Neural cell (in vitro differentiated cells): Measurements from ENCODE around the gene KDM8.

Experiments
- EP300 ChIP-seq: fragments of 450-650 bp; conservative IDR thresholded peaks from 2 replicates; pipeline ENCODE4 v1.6.1; 2014; ENCODE audit warnings: antibody characterized with exemption, mild to moderate bottlenecking, moderate library complexity; ENCODE audit not compliant: poor library complexity, severe bottlenecking
- EZH2 ChIP-seq: fragments of 200-600, 300-800 bp; shearing (Covaris generic), sonication (generic); IDR thresholded peaks from 2 replicates; pipeline ENCODE4 v1.6.1; 2014; ENCODE audit warnings: antibody characterized with exemption, low read length, borderline replicate concordance, mild to moderate bottlenecking; ENCODE audit not compliant: insufficient read depth, poor library complexity, severe bottlenecking
- POLR2AphosphoS5 ChIP-seq: IDR thresholded peaks from 2 replicates; pipeline ENCODE4 v1.6.1; 2012
- RAD21 ChIP-seq: fragments of 450-650 bp; conservative IDR thresholded peaks from 2 replicates; pipeline ENCODE4 v1.6.1; 2014; ENCODE audit warnings: antibody characterized with exemption, mild to moderate bottlenecking, moderate library complexity
- TF ChIP-seq, protein P1 (sequence below): fragments of 450-650 bp; IDR thresholded peaks from 2 replicates; pipeline ENCODE4 v1.5.1; 2014; ENCODE audit warnings: antibody characterized with exemption, mild to moderate bottlenecking, moderate library complexity; ENCODE audit not compliant: poor library complexity, severe bottlenecking
- TF ChIP-seq, protein P2 (sequence below): IDR thresholded peaks from 2 replicates; pipeline ENCODE4 v1.6.1; 2012; ENCODE audit warnings: borderline replicate concordance

DNA sequence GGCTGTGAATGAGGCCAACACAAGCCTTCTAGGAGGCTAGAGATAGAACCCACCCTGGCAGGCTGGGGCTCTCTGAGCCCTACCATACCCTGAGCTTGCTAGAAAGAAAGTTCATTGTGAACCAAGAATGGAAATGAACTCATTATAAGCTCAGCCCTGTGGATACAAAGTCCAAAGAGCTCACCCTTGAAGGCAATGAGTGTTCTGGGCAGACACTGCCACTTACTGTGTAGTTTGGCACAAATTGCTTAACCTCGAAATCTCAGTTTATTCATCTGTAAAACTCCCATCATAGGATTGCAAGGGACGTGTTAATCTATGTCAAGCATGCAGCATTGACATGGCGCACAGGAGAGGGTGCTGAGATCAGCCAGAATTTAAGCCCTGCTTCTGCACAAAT, 5.5 kb downstream of the KDM8 start:
- TF ChIP-seq, protein P1, sequence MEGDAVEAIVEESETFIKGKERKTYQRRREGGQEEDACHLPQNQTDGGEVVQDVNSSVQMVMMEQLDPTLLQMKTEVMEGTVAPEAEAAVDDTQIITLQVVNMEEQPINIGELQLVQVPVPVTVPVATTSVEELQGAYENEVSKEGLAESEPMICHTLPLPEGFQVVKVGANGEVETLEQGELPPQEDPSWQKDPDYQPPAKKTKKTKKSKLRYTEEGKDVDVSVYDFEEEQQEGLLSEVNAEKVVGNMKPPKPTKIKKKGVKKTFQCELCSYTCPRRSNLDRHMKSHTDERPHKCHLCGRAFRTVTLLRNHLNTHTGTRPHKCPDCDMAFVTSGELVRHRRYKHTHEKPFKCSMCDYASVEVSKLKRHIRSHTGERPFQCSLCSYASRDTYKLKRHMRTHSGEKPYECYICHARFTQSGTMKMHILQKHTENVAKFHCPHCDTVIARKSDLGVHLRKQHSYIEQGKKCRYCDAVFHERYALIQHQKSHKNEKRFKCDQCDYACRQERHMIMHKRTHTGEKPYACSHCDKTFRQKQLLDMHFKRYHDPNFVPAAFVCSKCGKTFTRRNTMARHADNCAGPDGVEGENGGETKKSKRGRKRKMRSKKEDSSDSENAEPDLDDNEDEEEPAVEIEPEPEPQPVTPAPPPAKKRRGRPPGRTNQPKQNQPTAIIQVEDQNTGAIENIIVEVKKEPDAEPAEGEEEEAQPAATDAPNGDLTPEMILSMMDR, result no peak
- TF ChIP-seq, protein P2, sequence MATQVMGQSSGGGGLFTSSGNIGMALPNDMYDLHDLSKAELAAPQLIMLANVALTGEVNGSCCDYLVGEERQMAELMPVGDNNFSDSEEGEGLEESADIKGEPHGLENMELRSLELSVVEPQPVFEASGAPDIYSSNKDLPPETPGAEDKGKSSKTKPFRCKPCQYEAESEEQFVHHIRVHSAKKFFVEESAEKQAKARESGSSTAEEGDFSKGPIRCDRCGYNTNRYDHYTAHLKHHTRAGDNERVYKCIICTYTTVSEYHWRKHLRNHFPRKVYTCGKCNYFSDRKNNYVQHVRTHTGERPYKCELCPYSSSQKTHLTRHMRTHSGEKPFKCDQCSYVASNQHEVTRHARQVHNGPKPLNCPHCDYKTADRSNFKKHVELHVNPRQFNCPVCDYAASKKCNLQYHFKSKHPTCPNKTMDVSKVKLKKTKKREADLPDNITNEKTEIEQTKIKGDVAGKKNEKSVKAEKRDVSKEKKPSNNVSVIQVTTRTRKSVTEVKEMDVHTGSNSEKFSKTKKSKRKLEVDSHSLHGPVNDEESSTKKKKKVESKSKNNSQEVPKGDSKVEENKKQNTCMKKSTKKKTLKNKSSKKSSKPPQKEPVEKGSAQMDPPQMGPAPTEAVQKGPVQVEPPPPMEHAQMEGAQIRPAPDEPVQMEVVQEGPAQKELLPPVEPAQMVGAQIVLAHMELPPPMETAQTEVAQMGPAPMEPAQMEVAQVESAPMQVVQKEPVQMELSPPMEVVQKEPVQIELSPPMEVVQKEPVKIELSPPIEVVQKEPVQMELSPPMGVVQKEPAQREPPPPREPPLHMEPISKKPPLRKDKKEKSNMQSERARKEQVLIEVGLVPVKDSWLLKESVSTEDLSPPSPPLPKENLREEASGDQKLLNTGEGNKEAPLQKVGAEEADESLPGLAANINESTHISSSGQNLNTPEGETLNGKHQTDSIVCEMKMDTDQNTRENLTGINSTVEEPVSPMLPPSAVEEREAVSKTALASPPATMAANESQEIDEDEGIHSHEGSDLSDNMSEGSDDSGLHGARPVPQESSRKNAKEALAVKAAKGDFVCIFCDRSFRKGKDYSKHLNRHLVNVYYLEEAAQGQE, result no peak
- TF ChIP-seq EZH2, result no peak
- TF ChIP-seq EP300, result no peak
- no peak for TF ChIP-seq POLR2AphosphoS5
- no peak for TF ChIP-seq RAD21
